GM04504 (cell line): Measurements from ENCODE around the gene NAV2.
"Not testable (repeated sequence)": the region's sequence is repeated elsewhere in the genome, so short reads cannot be mapped to it uniquely, and the experiment has no call there.

ENCODE experiments used
- DNase-seq: peaks from one replicate; pipeline ENCODE4 v3.0.0-alpha.2; 2012; ENCODE audit warnings: low read depth

Gene NAV2

DNA sequence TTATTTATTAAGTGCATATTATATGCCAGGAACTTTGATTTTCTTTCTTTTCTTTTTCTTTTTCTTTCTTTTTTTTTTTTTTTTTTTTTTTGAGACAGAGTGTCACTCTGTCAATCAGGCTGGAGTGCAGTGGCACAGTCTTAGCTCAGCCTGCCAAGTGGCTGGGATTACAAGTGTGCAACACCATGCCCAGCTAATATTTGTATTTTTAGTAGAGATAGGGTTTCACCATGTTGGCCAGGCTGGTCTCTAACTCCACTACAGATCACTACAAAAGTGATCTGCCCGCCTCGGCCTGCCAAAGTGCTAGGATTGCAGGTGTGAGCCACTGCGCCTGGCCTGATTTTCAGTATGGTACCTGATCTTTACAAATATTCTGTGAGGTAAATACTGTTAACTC, 182.4 kb downstream of the NAV2 start:
- DNase-seq, result not testable (repeated sequence)

DNA sequence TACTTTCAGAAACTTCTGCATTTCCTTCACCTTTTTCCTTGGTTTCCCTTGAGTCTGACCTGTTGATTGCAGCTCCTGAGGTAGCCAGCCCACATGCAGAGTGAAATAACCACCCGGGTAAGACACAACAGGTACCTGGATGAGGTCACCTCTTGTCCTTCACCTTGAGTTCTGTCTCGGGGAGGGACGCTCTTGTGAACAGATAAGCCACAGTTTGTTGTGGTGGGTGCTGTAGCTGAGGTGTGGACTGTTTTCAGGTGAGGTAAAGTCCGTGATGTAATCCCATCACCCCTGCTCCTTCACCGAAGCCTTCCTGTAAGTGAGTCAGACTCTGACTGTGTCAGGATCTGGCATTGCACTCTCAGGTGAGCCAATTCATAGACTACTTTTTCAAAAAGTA, 183.1 kb downstream of the NAV2 start:
- no peak for DNase-seq

GRCh38 chr11:19903620-19904069, 191.0 kb downstream of the NAV2 start:
- peak; percentile 64 for DNase-seq

DNA sequence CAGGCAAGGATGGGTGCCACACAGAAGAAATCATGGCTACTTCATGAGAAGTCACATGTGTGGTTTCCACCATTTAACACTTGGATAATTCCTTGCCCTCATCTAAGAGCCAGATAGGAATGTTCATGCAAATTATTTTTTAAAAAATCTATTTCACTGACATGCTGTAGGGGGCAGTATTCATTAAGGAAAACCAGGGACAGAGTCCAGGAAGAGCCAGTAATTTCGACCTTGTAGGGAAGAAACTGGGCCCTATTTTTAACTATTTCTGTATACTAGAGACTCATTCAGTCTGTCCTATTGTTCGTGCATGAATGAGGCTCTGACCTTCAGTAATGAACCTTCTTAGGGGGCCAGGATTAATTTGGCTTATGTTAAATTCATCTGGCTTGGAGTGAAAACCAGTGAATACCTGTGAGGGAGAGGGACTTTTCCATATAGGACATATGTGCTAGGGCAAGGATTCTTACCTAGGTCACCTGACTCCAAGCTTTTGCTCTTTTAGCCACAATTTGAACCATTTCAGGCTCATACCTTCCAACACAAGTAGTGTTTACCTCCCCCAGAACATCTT, 192.7 kb downstream of the NAV2 start:
- no peak for DNase-seq

GRCh38 chr11:19906126-19906525, 193.5 kb downstream of the NAV2 start:
- DNase-seq, result no peak

DNA sequence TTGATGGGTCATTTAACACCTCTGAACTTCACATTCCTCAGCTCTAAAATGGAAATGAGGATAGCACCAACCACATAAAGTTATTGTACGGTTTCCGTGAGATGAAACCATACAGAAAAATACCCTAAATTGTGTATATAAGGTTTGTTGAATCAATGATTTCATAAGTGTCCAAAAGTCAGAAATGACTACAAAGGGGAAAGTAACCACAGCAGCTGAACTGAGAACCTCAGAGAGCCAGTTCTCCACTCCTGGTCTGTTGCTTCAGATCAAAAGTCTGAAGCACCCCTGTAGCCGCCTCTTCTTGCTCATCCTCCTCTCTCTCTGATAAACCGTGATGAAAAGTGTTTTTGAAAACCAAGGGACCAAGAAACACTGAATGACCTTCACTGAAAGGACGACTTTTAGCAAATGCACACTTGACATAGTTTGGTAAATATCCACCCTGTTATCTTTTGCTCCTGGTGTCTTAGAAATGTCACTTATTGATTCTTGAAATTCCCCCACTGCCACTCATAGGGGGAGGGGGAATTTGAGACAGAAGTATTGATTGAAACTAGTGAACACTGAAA, 194.5 kb downstream of the NAV2 start:
- DNase-seq, result no peak

GRCh38 chr11:19907839-19908238, 195.2 kb downstream of the NAV2 start:
- DNase-seq, result no peak

GRCh38 chr11:19910931-19911330, 198.3 kb downstream of the NAV2 start:
- no peak for DNase-seq

GRCh38 chr11:19912115-19912957, 199.7 kb downstream of the NAV2 start:
- DNase-seq, result no peak

- no peak for DNase-seq
These were observed 200.6 kb downstream of the NAV2 start for GRCh38 chr11:19912958-19913892.

DNA sequence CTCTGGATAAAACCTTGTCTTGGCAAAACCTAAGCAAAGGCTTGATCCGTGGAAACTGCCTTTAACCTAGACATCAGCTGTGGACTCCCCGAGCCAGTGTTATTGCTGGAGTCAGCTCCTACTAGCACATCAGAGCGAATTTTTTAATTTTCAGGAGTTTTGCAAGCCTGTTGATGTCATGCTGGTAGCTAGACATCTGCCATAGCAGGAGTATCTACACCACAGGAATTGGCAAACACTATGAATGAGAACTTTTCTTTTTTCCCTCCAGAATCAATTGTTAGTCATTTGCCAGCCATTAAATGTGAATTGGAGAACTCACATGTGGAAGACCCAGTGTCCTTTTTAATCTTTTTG, 201.2 kb downstream of the NAV2 start:
- DNase-seq, result no peak

DNA sequence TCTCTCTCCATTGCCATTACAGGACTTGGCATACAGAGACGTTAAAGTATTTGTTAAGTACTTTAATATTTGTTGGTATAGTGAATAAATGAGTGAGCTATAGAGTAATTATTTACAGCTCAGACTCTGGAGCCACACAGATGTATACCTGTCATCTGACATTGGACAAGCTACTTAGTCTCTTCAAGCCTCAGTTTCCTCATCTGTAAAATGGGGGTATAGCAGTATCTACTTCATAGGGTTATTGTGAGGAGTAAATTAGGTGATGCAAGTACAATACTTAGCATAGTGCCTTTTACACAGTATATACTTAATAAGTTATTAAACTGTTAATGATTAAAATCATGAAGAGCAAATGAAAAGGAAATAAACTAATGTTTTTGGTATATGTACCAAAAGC, 203.2 kb downstream of the NAV2 start:
- no peak for DNase-seq

GRCh38 chr11:19917069-19917468, 204.4 kb downstream of the NAV2 start:
- no peak for DNase-seq

- DNase-seq, result no peak
These were observed 205.8 kb downstream of the NAV2 start for GRCh38 chr11:19918302-19919049.

DNA sequence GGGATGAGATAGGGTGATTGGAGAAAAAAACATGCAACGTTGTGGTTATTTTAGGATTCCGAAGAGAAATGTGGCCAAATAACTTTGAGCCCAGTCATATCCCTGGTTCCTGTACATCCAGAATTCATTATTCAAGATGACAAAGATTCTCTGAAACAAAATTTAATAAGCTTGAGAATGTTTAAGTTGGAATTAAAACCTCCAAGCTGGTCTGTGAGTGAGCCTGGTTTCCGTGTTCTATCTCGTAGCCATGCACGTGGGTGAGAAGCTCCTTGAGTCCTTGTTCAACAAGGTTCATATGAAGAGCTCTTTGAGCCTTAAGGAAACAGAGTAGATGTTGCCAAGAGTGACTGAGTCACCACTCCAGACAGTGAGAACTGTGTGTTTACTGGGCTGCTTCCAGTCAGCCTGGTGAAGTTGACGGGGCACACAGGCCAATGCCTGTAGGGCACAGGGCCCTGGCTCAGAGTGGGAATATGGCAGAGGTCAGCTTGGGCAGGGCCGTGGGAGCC, 206.5 kb downstream of the NAV2 start:
- DNase-seq, result peak; percentile 93

GRCh38 chr11:19920982-19921381, 208.3 kb downstream of the NAV2 start:
- no peak for DNase-seq

DNA sequence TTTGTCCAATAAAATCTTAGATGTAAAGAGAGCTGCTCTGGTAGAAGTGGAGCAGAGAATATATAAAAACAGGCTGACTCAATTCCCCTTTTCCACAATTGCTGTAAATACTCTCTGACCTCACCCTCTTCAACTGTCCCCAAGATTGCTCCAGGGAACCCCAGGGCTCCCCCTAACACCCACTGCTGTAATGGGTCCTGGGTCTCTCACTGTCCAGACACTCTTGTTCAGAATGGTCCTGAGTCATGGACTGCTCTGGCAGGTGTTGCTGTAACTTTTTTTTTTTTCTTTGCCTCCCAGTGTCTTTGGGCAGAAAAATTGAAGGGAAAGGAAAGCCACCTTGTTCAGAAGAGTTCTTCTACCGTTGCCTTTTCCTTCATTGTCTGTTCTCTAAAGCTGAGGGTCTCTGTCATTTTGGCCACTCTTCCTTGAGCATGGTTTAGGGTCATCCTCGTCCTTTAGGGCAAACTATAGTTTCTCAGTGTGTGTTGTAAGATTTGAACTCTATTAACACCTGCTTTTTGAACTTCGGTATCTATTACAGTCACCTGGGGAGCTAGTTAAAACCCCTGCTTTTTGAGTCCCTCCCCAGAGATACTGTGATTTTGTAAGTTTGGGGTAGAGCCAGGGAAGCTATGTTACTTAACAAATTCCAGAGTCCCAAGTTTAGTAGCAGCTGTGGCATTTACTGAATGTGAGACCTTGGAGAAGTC, 209.5 kb downstream of the NAV2 start:
- DNase-seq, result no peak

GRCh38 chr11:19922689-19923035, 210.0 kb downstream of the NAV2 start:
- DNase-seq, result no peak

DNA sequence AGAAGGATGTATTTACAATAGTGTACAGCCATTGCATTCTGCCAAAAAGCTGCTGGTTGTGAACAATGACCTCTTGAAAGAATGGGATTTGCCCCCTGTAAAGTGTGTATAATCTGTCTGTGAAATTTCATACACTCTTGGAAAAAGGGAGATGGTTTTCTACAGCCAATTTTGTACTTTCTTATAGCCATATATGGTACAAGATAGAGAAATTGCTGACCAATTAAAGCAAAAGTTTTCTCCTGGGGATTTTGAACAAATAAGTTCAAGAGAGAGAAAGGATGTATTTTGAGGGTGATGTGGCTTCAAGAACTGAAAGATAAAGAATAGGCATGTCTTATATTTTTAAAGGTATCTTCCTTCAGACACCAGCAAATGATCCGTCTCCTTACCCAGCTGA, 211.0 kb downstream of the NAV2 start:
- DNase-seq, result no peak

DNA sequence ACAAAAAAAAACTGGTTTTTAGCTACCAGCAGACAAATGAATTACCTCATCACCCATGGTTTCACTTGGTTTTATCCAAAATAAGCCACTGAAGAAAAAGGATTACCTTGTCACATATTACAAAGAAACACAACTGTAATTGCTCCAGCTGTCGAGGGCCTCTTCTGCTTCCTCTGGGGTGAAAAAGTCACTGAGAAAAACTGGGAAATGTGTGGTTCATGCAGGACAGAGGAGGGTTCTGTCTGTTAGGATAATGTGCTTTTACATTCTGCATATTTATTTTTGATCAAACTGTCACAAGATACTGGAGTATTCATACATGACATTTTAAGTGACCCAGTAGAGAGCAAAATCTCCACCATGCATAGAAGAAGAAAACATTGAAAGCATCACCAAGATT, 211.7 kb downstream of the NAV2 start:
- DNase-seq, result no peak

GRCh38 chr11:19924716-19925115, 212.1 kb downstream of the NAV2 start:
- DNase-seq, result no peak
